Uterus (tissue), 2 donors: ENCODE data around the gene CHCHD4.

Experiments used
- CTCF ChIP-seq, 4 experiments: fragments of 200-600 bp in 2 of 4; fragments of 450-650 bp in 2 of 4; sonication (generic) in 2 of 4; IDR thresholded peaks; one replicate each; pipeline ENCODE4 v1.5.1; 2016 to 2019; ENCODE audit warnings: antibody characterized with exemption in 4 of 4, mild to moderate bottlenecking in 2 of 4, moderate library complexity in 1 of 4
- POLR2A ChIP-seq, 2 donors: fragments of 450-650 bp; IDR thresholded peaks; one replicate each; pipeline ENCODE4 v1.6.1; 2016; ENCODE audit warnings: antibody characterized with exemption in 2 of 2, mild to moderate bottlenecking in 1 of 2, moderate library complexity in 1 of 2

GRCh38 chr3:14151471-14152083 lies 26.9 kb upstream of the CHCHD4 start:
- TF ChIP-seq CTCF (IDR thresholded peaks at IDR 0.05) (no peak), POLR2A (IDR thresholded peaks at IDR 0.05) (no peak)
